Stimulated activated CD4-positive, alpha-beta T cell treated with anti-CD3 and anti-CD28 coated beads, Interleukin-1b, Interleukin-23, amount 100 ng/mL, for 48 hours (primary cell): ENCODE data around the gene SASS6.
"Not testable (repeated sequence)": the region's sequence is repeated elsewhere in the genome, so short reads cannot be mapped to it uniquely, and the experiment has no call there.

Experiments
- DNase-seq: peaks from one replicate; pipeline ENCODE4 v3.0.0-alpha.2; 2020

Gene SASS6

GRCh38 chr1:100101564-100101963, 31.2 kb downstream of the SASS6 start:
- DNase-seq = no peak

GRCh38 chr1:100100202-100100601, 32.5 kb downstream of the SASS6 start:
- DNase-seq = no peak

DNA sequence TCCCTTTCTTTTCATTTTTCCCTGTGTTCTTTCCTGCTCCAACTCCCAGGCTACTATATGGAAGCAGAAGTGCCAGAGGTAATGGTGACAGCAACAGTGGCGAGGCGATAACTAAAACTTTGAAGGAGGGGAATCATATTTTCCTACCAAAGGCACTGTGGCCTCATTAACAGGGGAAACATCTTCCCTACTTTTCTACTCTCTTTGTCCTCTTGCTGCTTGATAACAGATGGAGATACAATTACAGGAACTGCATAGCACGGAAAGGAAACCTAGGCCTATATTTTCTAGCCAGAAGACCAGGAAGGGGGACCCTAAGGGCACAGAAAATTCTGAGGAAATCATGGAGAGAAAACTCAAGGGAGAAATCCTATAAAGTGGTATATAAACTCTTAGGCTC, 42.3 kb downstream of the SASS6 start:
- no peak for DNase-seq

DNA sequence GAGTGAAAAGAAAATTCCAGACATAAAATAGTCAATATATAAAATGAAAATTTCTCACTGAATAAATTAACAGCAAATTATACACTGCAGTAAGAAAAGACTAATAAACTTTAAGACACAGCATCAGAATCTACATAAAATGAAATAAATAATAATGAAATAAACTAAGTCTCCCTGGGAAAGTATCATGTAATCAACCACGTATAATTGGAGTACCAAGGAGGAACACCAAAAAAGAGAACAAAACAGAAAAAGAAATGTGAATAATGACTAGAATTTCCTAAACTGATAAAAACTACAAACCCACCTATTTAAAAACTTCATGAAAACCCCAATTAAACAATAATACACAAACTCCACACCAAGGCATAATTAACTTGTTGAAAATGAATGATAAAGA, 43.6 kb downstream of the SASS6 start:
- no peak for DNase-seq

DNA sequence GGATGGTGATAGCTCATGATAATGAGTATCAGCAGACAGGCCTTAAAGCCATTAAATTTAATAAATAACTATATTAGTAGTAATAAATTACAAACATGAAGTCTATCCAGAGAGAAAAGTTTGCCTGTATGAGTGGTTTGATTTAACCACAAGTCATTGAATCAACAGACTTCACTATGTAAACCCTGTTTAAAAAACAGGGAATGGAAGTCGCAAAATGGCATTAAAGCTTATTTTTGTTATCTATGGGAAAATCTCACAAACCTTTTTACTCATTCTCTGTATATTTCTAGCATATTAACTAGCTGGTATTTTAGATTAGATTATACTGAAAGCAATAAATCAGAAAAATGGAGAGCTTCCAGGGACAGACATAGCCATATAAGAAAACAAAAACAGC, 45.3 kb downstream of the SASS6 start:
- no peak for DNase-seq

DNA sequence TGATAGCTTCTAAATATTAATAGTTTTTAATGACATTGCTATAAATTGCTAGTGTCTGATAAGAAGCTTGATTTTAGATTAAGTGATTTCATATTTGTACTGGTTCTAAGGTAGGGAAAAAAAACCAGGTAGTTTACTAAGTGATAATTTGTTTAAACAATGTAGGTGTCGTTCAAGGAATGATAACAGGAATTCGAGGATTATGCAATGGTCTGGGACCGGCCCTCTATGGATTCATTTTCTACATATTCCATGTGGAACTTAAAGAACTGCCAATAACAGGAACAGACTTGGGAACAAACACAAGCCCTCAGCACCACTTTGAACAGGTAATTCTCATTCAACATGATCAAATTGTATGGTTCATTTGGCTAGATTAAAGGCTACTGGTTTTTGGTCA, 52.4 kb downstream of the SASS6 start:
- no peak for DNase-seq

DNA sequence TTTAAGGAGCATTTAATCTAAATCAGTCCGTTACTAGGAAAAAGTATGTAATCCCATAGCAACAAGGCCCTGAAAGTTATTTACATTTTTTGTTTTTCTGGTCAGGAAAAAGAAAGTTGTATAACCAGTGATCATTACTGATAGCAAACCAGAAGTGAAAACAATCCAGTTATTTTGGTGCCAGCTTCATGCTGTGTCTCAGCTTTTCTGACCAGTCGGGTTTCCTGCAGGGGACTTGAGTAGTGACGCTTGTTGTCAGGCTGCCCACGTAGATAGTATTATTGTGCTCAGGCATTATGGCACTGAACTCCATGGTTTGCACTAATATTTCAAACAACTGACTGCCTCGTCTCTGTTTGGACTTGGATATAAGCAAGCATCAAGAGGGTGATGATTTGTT, 55.2 kb downstream of the SASS6 start:
- DNase-seq = no peak

- no peak for DNase-seq
These were observed 56.0 kb downstream of the SASS6 start for GRCh38 chr1:100076744-100077143.

DNA sequence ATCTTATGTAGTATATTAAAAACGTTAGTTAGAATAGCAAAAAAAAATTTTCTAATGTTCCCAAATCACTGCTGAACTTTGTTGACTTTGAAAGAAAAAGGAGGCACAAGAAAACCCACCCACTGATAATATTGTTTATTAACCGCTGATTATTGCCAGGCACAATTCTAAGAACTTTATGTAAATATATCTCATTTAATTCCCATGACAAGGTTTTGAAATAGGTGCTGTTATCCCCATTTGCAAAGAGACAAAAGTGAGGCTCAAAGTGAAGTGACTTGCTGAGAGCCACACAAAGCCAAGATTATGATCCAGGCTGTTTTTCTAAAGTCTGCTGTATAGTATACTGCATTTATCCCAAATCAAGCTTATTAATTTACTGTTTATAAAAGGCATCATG, 56.4 kb downstream of the SASS6 start:
- DNase-seq = no peak

DNA sequence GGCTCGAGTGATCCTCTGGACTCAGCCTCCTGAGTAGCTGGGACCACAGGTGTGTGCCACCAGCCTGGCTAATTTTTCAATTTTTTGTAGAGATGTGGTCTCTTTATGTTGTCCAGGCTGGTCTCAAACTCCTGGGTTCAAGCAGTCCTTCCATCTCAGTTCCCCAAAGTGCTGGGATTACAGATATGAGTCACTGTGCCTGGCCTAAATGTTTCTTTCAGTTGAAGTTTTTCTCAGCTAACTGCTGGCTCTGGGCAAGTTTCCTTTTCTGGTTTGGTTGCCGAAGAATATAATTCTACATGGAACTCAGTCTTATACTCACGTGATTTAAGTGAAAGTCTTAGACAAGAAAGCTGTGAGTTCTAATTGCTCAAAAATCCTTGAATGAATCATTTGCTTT, 57.0 kb downstream of the SASS6 start:
- DNase-seq = no peak

DNA sequence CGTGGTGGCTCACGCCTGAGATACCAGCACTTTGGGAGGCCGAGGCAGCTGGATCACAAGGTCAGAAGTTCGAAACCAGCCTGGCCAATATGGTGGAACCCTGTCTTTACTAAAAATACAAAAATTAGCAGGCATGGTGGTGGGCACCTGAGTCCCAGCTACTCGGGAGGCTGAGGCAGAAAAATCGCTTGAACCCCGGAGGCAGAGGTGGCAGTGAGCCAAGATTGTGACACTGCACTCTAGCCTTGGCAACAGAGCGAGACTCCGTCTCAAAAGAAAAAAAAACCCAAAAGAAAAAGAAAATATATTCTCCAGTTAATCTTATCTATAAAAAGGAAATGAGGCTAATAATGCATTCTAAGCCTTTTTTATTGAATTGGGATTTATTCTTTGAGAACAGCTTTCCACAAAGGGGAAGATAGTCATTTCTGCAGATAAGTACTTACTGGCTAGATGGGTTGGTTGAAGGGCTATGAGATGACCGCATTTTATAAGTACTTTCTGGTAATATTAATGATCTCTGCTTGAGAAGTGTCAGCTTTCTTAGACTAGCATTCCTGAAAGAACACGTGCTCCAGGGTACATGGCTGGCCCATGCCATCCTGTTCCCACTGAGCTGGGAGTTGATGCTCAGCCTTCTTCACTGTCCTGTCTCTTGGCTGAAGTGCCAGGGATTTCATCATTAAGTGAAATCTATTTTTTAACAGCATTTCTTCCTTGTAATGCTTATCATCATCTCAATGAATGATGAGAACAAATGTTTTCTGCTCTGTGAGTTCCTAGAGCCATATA, 57.9 kb downstream of the SASS6 start:
- no peak for DNase-seq

GRCh38 chr1:100073531-100073930, 59.2 kb downstream of the SASS6 start:
- no peak for DNase-seq

DNA sequence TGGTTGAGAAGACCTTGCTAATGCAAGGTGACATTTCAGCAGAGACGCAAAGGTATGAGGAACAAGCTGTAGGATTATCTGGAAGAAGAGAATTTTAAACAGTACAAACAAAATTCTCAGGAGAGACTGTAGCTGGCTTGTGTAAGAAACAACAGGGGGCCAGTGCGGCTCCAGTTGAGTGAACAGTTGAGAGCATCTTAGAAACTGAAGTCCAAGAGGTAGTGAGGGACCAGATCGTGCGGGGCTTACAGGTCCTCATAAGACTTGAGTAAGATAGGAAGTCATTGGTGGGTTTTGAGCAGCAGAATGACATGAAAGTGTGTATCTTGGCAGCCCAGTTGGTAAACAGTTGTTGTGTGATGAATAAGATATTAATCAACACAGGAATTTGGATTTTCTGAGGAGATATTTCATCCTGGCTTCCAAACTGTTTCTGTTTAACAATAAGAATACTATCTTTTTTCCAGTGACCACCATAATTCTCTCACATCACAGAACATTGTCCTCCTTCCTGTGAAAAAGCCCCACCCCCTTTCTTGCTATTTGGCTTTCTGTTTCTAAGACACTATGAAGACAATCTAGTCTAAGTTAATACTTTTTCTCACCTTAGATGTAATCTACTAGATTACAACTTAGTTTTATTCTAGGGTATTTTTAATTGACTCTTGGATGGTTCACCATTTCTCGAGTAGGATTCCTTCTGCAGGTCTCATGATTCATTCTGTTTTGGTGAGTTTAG, 62.4 kb downstream of the SASS6 start:
- no peak for DNase-seq

DNA sequence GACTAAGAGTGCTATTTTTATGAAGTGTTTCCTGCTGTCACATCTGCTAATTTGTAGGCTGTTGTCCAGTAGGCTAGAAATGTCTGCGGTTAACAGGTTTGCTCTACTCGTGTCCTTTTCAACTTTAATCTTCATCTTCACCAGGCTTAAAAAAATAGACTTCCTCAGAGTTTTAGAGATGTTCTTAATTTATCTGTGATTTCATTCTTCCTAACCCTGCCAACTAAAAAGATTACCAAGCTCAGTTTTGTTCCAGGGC, 66.8 kb downstream of the SASS6 start:
- no peak for DNase-seq

- DNase-seq = no peak
These were observed 67.4 kb downstream of the SASS6 start for GRCh38 chr1:100065183-100065968.

DNA sequence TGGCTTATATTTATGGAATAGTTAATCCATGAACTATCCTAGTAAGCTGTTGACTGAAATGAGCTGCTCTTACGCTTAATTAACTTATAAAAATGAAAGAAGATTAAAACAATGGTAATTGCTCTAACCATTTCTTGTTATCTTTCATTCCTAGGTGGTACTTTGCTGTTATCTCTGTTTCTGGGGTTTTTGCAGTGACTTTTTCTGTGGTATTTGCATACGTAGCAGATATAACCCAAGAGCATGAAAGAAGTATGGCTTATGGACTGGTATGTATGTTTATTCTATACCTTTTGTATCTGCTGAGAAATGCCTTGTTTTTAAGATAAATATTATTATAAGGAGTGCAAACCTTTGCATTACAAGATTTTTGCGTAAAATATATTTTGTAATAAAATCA, 71.0 kb downstream of the SASS6 start:
- no peak for DNase-seq

GRCh38 chr1:100053727-100054126, 79.0 kb downstream of the SASS6 start:
- DNase-seq = no peak

GRCh38 chr1:100053119-100053518, 79.6 kb downstream of the SASS6 start:
- no peak for DNase-seq

DNA sequence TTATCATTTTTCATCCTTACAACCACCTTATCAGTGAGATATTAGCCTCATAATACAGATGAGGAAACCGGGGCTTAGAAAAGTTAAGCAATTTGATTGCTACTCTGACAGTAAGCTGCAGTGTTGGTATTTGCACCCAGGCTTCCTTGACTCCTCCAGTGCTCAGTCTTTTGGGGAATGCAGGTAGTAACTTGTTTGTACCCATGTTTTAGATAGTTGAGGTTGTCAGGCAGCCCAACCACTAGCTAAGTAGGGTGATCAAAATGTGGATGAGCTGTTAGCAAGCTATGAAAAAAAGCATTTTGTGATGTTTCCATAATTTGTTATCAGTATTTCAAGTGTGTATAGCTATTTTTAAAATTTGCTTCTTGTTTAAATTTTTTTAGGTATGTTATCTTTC, 80.8 kb downstream of the SASS6 start:
- DNase-seq = no peak

GRCh38 chr1:100051401-100051800, 81.3 kb downstream of the SASS6 start:
- DNase-seq = no peak

- no peak for DNase-seq
These were observed 82.6 kb downstream of the SASS6 start for GRCh38 chr1:100050139-100050538.

DNA sequence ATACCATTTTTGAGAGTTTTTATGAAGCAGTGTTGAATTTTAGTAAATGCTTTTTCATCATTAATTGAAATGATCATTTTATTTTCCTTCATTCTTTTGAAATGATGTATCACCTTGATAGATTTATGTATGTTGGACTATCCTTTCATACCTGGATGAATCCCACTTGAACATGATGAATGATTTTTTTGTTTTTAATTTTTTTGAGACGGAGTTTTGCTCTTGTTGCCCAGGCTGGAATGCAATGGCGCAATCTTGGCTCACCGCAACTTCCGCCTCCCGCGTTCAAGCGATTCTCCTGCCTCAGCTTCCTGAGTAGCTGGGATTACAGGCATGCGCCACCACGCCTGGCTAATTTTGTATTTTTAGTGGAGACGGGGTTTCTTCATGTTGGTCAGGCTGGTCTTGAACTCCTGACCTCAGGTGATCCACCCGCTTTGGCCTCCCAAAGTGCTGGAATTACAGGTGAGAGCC, 85.5 kb downstream of the SASS6 start:
- DNase-seq = not testable (repeated sequence)

GRCh38 chr1:100045206-100045605, 87.5 kb downstream of the SASS6 start:
- no peak for DNase-seq

GRCh38 chr1:100039591-100039990, 93.1 kb downstream of the SASS6 start:
- DNase-seq = no peak
